Right atrium auricular region (tissue), 2 donors: ENCODE results near the gene PIGH. TPM values are rescaled to one million over a fixed set of nuclear protein-coding genes. Genes with fewer than 3 reads are reported as not detected.

Source experiments
- DNase-seq: peaks from one replicate; pipeline ENCODE4 v3.0.0-alpha.2; 2019; ENCODE audit warnings: low spot score
- H3K27ac ChIP-seq, 2 donors: fragments of 200-600 bp; sonication (generic); 1 replicate in 1 of 2; 2 replicates in 1 of 2; pipeline ENCODE4 v1.5.1; 2016 to 2019
- H3K27me3 ChIP-seq, 2 donors: fragments of 200-600 bp; sonication (generic); one replicate each; pipeline versions ENCODE4 v1.5.1 to v1.6.0; 2017 to 2019
- H3K36me3 ChIP-seq: fragments of 200-600 bp; sonication (generic); one replicate; pipeline ENCODE4 v1.5.1; 2016
- H3K4me1 ChIP-seq, 2 donors: fragments of 200-600 bp; sonication (generic); one replicate each; pipeline versions ENCODE4 v1.5.1 to v1.6.0; 2017 to 2019
- H3K4me3 ChIP-seq, 2 donors: fragments of 200-600 bp; sonication (generic); 1 replicate in 1 of 2; 2 replicates in 1 of 2; pipeline ENCODE4 v1.5.1; 2017 to 2019; ENCODE audit warnings: mild to moderate bottlenecking in 1 of 2, moderate library complexity in 1 of 2
- H3K9me3 ChIP-seq, 2 donors: fragments of 200-600 bp; sonication (generic); one replicate each; pipeline ENCODE4 v1.5.1; 2019
- total RNA-seq, 2 donors: library from RNA; depleted of rRNA; stranded (reverse); fragments of >200 nt; gene quantifications; one replicate each; pipeline ENCODE4 v1.1.0, GENCODE V29; 2016
- TF ChIP-seq, protein P1 (sequence below), 2 donors: fragments of 200-600 bp; sonication (generic); IDR thresholded peaks; one replicate each; pipeline ENCODE4 v1.5.1; 2019; ENCODE audit warnings: antibody characterized with exemption in 2 of 2

PIGH gene
- total RNA-seq, 2 donors from 2014 or later: 13.8 to 15.3 TPM

- H3K4me1 ChIP-seq: no peaks in the 10 kb centered on the region
- H3K9me3 ChIP-seq: no peaks in the 10 kb centered on the region
- TF ChIP-seq, protein P1, sequence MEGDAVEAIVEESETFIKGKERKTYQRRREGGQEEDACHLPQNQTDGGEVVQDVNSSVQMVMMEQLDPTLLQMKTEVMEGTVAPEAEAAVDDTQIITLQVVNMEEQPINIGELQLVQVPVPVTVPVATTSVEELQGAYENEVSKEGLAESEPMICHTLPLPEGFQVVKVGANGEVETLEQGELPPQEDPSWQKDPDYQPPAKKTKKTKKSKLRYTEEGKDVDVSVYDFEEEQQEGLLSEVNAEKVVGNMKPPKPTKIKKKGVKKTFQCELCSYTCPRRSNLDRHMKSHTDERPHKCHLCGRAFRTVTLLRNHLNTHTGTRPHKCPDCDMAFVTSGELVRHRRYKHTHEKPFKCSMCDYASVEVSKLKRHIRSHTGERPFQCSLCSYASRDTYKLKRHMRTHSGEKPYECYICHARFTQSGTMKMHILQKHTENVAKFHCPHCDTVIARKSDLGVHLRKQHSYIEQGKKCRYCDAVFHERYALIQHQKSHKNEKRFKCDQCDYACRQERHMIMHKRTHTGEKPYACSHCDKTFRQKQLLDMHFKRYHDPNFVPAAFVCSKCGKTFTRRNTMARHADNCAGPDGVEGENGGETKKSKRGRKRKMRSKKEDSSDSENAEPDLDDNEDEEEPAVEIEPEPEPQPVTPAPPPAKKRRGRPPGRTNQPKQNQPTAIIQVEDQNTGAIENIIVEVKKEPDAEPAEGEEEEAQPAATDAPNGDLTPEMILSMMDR (IDR thresholded peaks at IDR 0.05): no peak
- H3K27ac ChIP-seq: no peak overlapping the region
- no peak for DNase-seq
- H3K36me3 ChIP-seq: no peaks in the 10 kb centered on the region
- no peak overlapping the region for H3K4me3 ChIP-seq
- H3K27me3 ChIP-seq: no peaks in the 10 kb centered on the region
Measured at GRCh38 chr14:67555518-67556090, 44.5 kb downstream of the PIGH start.

GRCh38 chr14:67554341-67554740, 45.7 kb downstream of the PIGH start:
- no peak for DNase-seq
- Histone ChIP-seq H3K27ac (no peak overlapping the region), H3K4me1 (no peaks in the 10 kb centered on the region), H3K9me3 (no peaks in the 10 kb centered on the region), H3K4me3 (no peak overlapping the region), H3K36me3 (no peaks in the 10 kb centered on the region), H3K27me3 (no peaks in the 10 kb centered on the region)
- TF ChIP-seq, protein P1 (IDR thresholded peaks at IDR 0.05): no peak

GRCh38 chr14:67553547-67553946, 46.5 kb downstream of the PIGH start:
- TF ChIP-seq, protein P1 (IDR thresholded peaks at IDR 0.05): no peak
- Histone ChIP-seq H3K4me1 (no peaks in the 10 kb centered on the region), H3K4me3 (no peak overlapping the region), H3K27ac (no peak overlapping the region), H3K9me3 (no peaks in the 10 kb centered on the region), H3K36me3 (no peaks in the 10 kb centered on the region), H3K27me3 (no peaks in the 10 kb centered on the region)
- no peak for DNase-seq

- Histone ChIP-seq H3K9me3 (no peaks in the 10 kb centered on the region), H3K27me3 (no peaks in the 10 kb centered on the region), H3K36me3 (no peaks in the 10 kb centered on the region), H3K4me3 (no peak overlapping the region), H3K27ac (no peak overlapping the region), H3K4me1 (no peaks in the 10 kb centered on the region)
- no peak for DNase-seq
- TF ChIP-seq, protein P1 (IDR thresholded peaks at IDR 0.05): no peak
Measured at GRCh38 chr14:67551940-67552339, 48.1 kb downstream of the PIGH start.

GRCh38 chr14:67551123-67551522, 48.9 kb downstream of the PIGH start:
- TF ChIP-seq, protein P1 (IDR thresholded peaks at IDR 0.05): no peak
- Histone ChIP-seq H3K4me3 (no peak overlapping the region), H3K36me3 (no peaks in the 10 kb centered on the region), H3K4me1 (no peaks in the 10 kb centered on the region), H3K9me3 (no peaks in the 10 kb centered on the region), H3K27me3 (no peaks in the 10 kb centered on the region), H3K27ac (no peak overlapping the region)
- no peak for DNase-seq

GRCh38 chr14:67549734-67550133, 50.3 kb downstream of the PIGH start:
- no peaks in the 10 kb centered on the region for H3K27me3 ChIP-seq
- no peaks in the 10 kb centered on the region for H3K9me3 ChIP-seq
- H3K4me1 ChIP-seq: no peaks in the 10 kb centered on the region
- no peak for DNase-seq
- H3K27ac ChIP-seq: no peak overlapping the region
- TF ChIP-seq, protein P1 (IDR thresholded peaks at IDR 0.05): no peak
- no peak overlapping the region for H3K4me3 ChIP-seq
- H3K36me3 ChIP-seq: peaks cover 2% of the 10 kb centered on the region
